Endodermal cell (in vitro differentiated cells): ENCODE measurements around the gene RNF5. TPM values are rescaled to one million over a fixed set of nuclear protein-coding genes. Genes with fewer than 3 reads are reported as not detected.
A peak's percentile ranks its signal among the peaks of the same experiment; 100 is the strongest.

ENCODE experiments used
- DNase-seq: peaks from one replicate; pipeline ENCODE4 v3.0.0-alpha.2; 2017
- H3K27ac ChIP-seq: 2 replicates; pipeline ENCODE4 v1.5.1; 2013; ENCODE audit warnings: mild to moderate bottlenecking, low read depth, low read length, moderate library complexity
- H3K27me3 ChIP-seq: 2 replicates; pipeline ENCODE4 v1.6.1; 2013; ENCODE audit warnings: mild to moderate bottlenecking, low read length, moderate library complexity; ENCODE audit not compliant: insufficient read depth, control insufficient read depth, poor library complexity, severe bottlenecking
- H3K36me3 ChIP-seq: 2 replicates; pipeline ENCODE4 v1.7.0; 2013; ENCODE audit warnings: mild to moderate bottlenecking, low read length, moderate library complexity; ENCODE audit not compliant: control insufficient read depth, insufficient read depth
- H3K4me1 ChIP-seq: one replicate; pipeline ENCODE4 v1.7.0; 2013; ENCODE audit warnings: low read length; ENCODE audit not compliant: control insufficient read depth, insufficient read depth
- H3K4me3 ChIP-seq: 2 replicates; pipeline ENCODE4 v1.5.1; 2013; ENCODE audit warnings: mild to moderate bottlenecking, low read length, moderate library complexity
- H3K9ac ChIP-seq: 2 replicates; pipeline ENCODE4 v1.6.1; 2013; ENCODE audit warnings: mild to moderate bottlenecking, low read length, moderate library complexity; ENCODE audit not compliant: poor library complexity, severe bottlenecking; ENCODE audit errors: extremely low read depth
- H3K9me3 ChIP-seq: 2 replicates; pipeline ENCODE4 v1.6.1; 2013; ENCODE audit warnings: mild to moderate bottlenecking, low read length, moderate library complexity; ENCODE audit not compliant: control insufficient read depth
- H3K27ac Mint-ChIP-seq: 2 replicates; pipeline ENCODE4 v1.8.0; 2020; ENCODE audit warnings: mixed read lengths
- H3K27me3 Mint-ChIP-seq: 2 replicates; pipeline ENCODE4 v1.8.0; 2021; ENCODE audit warnings: mild to moderate bottlenecking, mixed read lengths; ENCODE audit not compliant: insufficient read depth
- H3K36me3 Mint-ChIP-seq: 2 replicates; pipeline ENCODE4 v1.8.0; 2020; ENCODE audit warnings: low read depth, mixed read lengths
- H3K4me1 Mint-ChIP-seq: 2 replicates; pipeline ENCODE4 v1.8.0; 2020; ENCODE audit warnings: mixed read lengths
- H3K4me3 Mint-ChIP-seq: 2 replicates; pipeline ENCODE4 v1.8.0; 2020; ENCODE audit warnings: mild to moderate bottlenecking, moderate library complexity, mixed read lengths
- H3K9me3 Mint-ChIP-seq: 2 replicates; pipeline ENCODE4 v1.8.0; 2020; ENCODE audit warnings: mild to moderate bottlenecking, mixed read lengths
- WGBS, 2 experiments: methylation state at CpG; one replicate each; pipeline versions ENCODE4 v1.1.5 to v1.1.7; 2013; ENCODE audit warnings: missing lambda C conversion rate in 2 of 2, mixed read lengths in 1 of 2; ENCODE audit not compliant: insufficient coverage in 1 of 2, insufficient read length in 1 of 2; 5-methylcytosine and 5-hydroxymethylcytosine counted together
- total RNA-seq, 2 donors: library from RNA; stranded (reverse); fragmentation: NEBNext Ultra II Directional in 1 of 2; extraction: Animal tissue kit (Norgen Biotek cat#: 25700) in 1 of 2; gene quantifications; 2 replicates in 1 of 2; 3 replicates in 1 of 2; pipeline ENCODE4 v1.2.1, GENCODE V29; 2021
- TF ChIP-seq, protein P1 (sequence below): fragments of 200-600 bp; sonication (generic); conservative IDR thresholded peaks from 2 replicates; pipeline ENCODE4 v1.5.0; 2021; ENCODE audit warnings: antibody characterized with exemption, mild to moderate bottlenecking

The RNF5 gene
- total RNA-seq, 2 donors from 2014 or later = 68.0 to 71.3 TPM

DNA sequence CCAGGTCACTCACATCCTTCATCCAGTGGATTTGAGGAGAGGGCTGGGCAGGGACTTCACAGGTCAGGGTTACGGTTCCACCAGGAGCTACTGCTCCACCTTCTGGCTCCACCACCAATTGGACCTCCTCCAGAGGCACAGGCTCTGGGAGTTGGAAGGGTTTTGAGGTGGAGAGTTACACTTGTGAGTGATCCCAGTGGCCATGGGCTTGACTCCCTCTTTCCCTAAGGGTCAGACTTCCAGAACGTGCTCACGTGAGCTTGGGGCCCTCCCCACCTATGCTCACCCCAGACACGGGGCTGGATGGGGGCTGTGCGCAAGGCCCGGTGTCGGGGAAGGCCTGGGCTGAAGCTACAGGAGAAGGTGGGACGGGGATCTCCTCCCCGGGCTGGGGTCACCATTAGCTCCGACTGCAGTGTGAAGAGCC, 4.4 kb downstream of the RNF5 start:
- H3K4me3 Mint-ChIP-seq = no peak overlapping the region
- H3K27ac Mint-ChIP-seq = peak overlapping the region; percentile 75
- no peaks in the 10 kb centered on the region for H3K4me1 ChIP-seq
- 96 to 100% methylated on average over 1 to 10 of the region's 10 CpGs for WGBS, 2 experiments
- H3K36me3 Mint-ChIP-seq = peaks cover 46% of the 10 kb centered on the region
- no peak for DNase-seq
- no peaks in the 10 kb centered on the region for H3K27me3 Mint-ChIP-seq
- peaks cover 33% of the 10 kb centered on the region for H3K4me1 Mint-ChIP-seq
- peaks cover 25% of the 10 kb centered on the region for H3K36me3 ChIP-seq
- H3K9me3 ChIP-seq = no peaks in the 10 kb centered on the region
- TF ChIP-seq, protein P1, sequence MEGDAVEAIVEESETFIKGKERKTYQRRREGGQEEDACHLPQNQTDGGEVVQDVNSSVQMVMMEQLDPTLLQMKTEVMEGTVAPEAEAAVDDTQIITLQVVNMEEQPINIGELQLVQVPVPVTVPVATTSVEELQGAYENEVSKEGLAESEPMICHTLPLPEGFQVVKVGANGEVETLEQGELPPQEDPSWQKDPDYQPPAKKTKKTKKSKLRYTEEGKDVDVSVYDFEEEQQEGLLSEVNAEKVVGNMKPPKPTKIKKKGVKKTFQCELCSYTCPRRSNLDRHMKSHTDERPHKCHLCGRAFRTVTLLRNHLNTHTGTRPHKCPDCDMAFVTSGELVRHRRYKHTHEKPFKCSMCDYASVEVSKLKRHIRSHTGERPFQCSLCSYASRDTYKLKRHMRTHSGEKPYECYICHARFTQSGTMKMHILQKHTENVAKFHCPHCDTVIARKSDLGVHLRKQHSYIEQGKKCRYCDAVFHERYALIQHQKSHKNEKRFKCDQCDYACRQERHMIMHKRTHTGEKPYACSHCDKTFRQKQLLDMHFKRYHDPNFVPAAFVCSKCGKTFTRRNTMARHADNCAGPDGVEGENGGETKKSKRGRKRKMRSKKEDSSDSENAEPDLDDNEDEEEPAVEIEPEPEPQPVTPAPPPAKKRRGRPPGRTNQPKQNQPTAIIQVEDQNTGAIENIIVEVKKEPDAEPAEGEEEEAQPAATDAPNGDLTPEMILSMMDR = no peak
- H3K27me3 ChIP-seq = no peaks in the 10 kb centered on the region
- no peak overlapping the region for H3K27ac ChIP-seq
- no peak overlapping the region for H3K9ac ChIP-seq
- no peaks in the 10 kb centered on the region for H3K9me3 Mint-ChIP-seq
- H3K4me3 ChIP-seq = no peak overlapping the region

DNA sequence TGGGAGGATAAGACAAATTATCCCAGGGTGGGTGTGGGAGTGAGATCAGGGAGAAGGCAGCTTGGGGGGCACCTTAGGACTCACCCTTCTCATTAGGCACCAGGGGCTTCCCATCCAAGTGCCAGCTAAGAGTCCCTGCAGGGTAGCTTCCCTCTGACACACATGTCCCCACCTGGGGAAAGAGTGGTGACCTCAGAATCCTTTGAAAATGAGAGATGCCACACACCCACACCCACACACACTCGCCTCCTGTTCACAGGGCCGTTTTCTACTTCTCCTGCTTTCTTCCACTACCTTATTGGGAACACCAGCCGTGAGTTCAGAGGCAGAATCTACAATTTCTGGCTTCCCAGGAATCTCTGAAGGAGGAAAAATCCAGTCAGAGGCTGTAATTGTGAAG, 4.8 kb downstream of the RNF5 start:
- DNase-seq = no peak
- TF ChIP-seq, protein P1 = no peak
- Mint-ChIP-seq H3K4me1 (peaks cover 34% of the 10 kb centered on the region), H3K27me3 (no peaks in the 10 kb centered on the region), H3K9me3 (no peaks in the 10 kb centered on the region), H3K36me3 (peaks cover 50% of the 10 kb centered on the region), H3K27ac (peak overlapping the region; percentile 75), H3K4me3 (no peak overlapping the region)
- H3K9ac ChIP-seq = no peak overlapping the region
- 89 to 100% methylated on average over 1 to 3 of the region's 3 CpGs for WGBS, 2 experiments
- H3K4me3 ChIP-seq = no peak overlapping the region
- no peaks in the 10 kb centered on the region for H3K9me3 ChIP-seq
- no peaks in the 10 kb centered on the region for H3K27me3 ChIP-seq
- peaks cover 30% of the 10 kb centered on the region for H3K36me3 ChIP-seq
- no peak overlapping the region for H3K27ac ChIP-seq
- no peaks in the 10 kb centered on the region for H3K4me1 ChIP-seq

DNA sequence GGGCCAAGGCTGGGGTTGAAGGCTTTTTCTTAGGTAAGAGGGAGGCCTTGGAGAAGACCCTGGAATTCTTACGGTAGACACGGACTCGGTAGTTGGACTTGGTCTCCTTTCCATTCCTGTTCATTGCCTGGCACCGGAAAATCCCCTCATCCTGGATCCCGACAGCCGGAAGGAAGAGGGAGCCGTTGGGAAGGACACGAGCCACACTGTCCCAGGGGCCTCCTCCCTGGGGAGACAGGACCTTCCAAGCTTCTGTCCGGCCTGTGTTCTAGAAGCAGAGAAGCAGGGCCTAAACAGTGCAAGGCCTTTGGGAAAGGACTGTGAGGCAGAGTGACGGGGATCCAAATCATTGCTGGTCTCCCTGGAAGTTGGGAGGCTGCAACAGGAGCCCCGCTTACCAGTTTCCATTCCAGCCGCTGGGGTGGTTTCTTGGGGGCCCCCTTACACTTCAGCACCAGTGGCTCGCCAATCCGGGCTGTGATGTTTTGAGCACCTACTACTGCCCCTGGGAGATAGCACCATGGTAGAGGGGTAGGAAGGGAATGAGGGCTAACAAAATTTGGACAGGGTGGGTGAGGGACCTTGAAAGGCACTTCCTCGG, 5.4 kb downstream of the RNF5 start:
- TF ChIP-seq, protein P1 = no peak
- WGBS, 2 experiments = 88 to 92% methylated on average over 13 to 15 of the region's 15 CpGs
- H3K27me3 Mint-ChIP-seq = no peaks in the 10 kb centered on the region
- H3K4me3 Mint-ChIP-seq = no peak overlapping the region
- Histone ChIP-seq H3K27me3 (no peaks in the 10 kb centered on the region), H3K4me1 (no peaks in the 10 kb centered on the region), H3K36me3 (peaks cover 31% of the 10 kb centered on the region), H3K27ac (no peak overlapping the region), H3K9ac (no peak overlapping the region), H3K9me3 (no peaks in the 10 kb centered on the region), H3K4me3 (no peak overlapping the region)
- peak overlapping the region; percentile 21 for H3K27ac Mint-ChIP-seq
- H3K9me3 Mint-ChIP-seq = no peaks in the 10 kb centered on the region
- no peak for DNase-seq
- H3K36me3 Mint-ChIP-seq = peaks cover 54% of the 10 kb centered on the region
- peaks cover 38% of the 10 kb centered on the region for H3K4me1 Mint-ChIP-seq
